Measurements from ENCODE around the gene SH3PXD2B. TPM values are rescaled to one million over a fixed set of nuclear protein-coding genes. Genes with fewer than 3 reads are reported as not detected.
"Not testable (repeated sequence)": the region's sequence is repeated elsewhere in the genome, so short reads cannot be mapped to it uniquely, and the experiment has no call there.

SH3PXD2B gene
- total RNA-seq, 1 donor, result 28.1 TPM

GRCh38 chr5:172479034-172479783 is 24.9 kb upstream of the SH3PXD2B start:
- no peak overlapping the region for H3K4me3 ChIP-seq (ENCODE audit: low read depth, low read length)
- peak; percentile 90 for TF ChIP-seq CTCF (IDR thresholded peaks at IDR 0.05; ENCODE audit: insufficient read depth, low read depth, low read length)
- peak; percentile 89 for DNase-seq (ENCODE audit: low read depth)

DNA sequence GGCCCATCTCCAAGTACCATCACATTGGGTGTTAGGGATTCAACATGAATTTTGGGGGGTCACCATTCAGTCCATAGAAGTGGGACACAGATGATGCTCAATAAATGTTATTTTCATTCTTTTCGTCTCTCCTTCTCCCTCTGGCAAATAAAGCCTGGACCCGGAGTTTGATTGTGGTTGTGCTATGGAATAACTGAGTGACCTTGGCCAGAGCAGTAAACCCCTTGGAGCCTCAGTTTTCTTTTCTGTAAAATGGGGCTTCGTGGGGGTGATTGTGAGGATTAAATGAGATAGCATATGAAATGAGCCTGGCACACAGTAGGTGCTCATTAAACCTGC is 24.3 kb upstream of the SH3PXD2B start:
- H3K4me3 ChIP-seq (ENCODE audit: low read depth, low read length); DNase-seq (ENCODE audit: low read depth): not testable (repeated sequence)

DNA sequence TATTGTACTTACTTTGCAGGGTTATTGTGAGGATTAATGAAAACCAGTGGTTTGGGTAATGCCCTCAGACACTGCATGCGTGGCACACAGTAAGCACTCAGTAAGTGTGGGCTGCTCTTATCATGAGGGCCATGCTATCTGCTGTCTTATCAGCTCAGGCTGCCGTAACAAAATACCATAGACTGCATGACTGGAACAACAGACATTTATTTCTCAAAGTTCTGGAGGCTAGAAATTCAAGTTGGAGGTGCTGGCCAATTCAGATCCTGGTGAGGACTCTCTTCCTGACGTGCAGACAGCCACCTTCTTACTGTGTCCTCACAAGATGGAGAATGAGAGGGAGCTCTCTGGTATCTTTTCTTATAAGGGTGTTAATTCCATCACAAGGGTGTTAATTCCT is 23.9 kb upstream of the SH3PXD2B start:
- DNase-seq (ENCODE audit: low read depth), result peak; percentile 21
- no peak overlapping the region for H3K4me3 ChIP-seq (ENCODE audit: low read depth, low read length)
- no peak for TF ChIP-seq CTCF (IDR thresholded peaks at IDR 0.05; ENCODE audit: insufficient read depth, low read depth, low read length)

GRCh38 chr5:172477466-172477865 is 23.1 kb upstream of the SH3PXD2B start:
- DNase-seq (ENCODE audit: low read depth), result peak; percentile 17
- TF ChIP-seq CTCF (IDR thresholded peaks at IDR 0.05; ENCODE audit: insufficient read depth, low read depth, low read length), result no peak
- H3K4me3 ChIP-seq (ENCODE audit: low read depth, low read length), result no peak overlapping the region

- DNase-seq (ENCODE audit: low read depth), result no peak
- no peak overlapping the region for H3K4me3 ChIP-seq (ENCODE audit: low read depth, low read length)
- no peak for TF ChIP-seq CTCF (IDR thresholded peaks at IDR 0.05; ENCODE audit: insufficient read depth, low read depth, low read length)
These were observed 20.0 kb upstream of the SH3PXD2B start for GRCh38 chr5:172474293-172474692.

GRCh38 chr5:172473427-172473826 is 19.1 kb upstream of the SH3PXD2B start:
- DNase-seq (ENCODE audit: low read depth), result no peak
- no peak for TF ChIP-seq CTCF (IDR thresholded peaks at IDR 0.05; ENCODE audit: insufficient read depth, low read depth, low read length)
- H3K4me3 ChIP-seq (ENCODE audit: low read depth, low read length), result no peak overlapping the region

GRCh38 chr5:172469697-172470096 is 15.4 kb upstream of the SH3PXD2B start:
- no peak for TF ChIP-seq CTCF (IDR thresholded peaks at IDR 0.05; ENCODE audit: insufficient read depth, low read depth, low read length)
- DNase-seq (ENCODE audit: low read depth), result no peak
- H3K4me3 ChIP-seq (ENCODE audit: low read depth, low read length), result no peak overlapping the region
